Astrocyte (in vitro differentiated cells and primary cell): ENCODE results near the gene TEX22.

Experiments used
- CTCF ChIP-seq: IDR thresholded peaks from 2 replicates; pipeline ENCODE4 v1.5.1; 2011; ENCODE audit warnings: low read depth, mild to moderate bottlenecking, inconsistent platforms, low read length, moderate library complexity; ENCODE audit not compliant: insufficient read depth
- EZH2 ChIP-seq: IDR thresholded peaks from 2 replicates; pipeline ENCODE4 v1.6.1; 2012; ENCODE audit warnings: mild to moderate bottlenecking, low read length, inconsistent platforms; ENCODE audit not compliant: insufficient read depth

GRCh38 chr14:105427936-105428485, 29.7 kb downstream of the TEX22 start:
- TF ChIP-seq CTCF = no peak
- no peak for TF ChIP-seq EZH2
